ENCODE results near the gene GINS2. TPM values are rescaled to one million over a fixed set of nuclear protein-coding genes. Genes with fewer than 3 reads are reported as not detected.

GINS2 gene
- total RNA-seq, 1 donor from 2014 or later, result 0.25 TPM

GRCh38 chr16:85659336-85659735 lies 29.4 kb downstream of the GINS2 start:
- TF ChIP-seq CTCF (IDR thresholded peaks at IDR 0.05) (no peak), POLR2A (IDR thresholded peaks at IDR 0.05) (no peak), POLR2AphosphoS5 (IDR thresholded peaks at IDR 0.05; ENCODE audit: insufficient read depth in 1 of 2, low read depth in 1 of 2) (no peak)
- H3K36me3 ChIP-seq, result peaks cover 0 to 75% of the 10 kb centered on the region in 2 donors
- no peak overlapping the region for H3K27ac ChIP-seq
- H3K4me3 ChIP-seq, result no peak overlapping the region
- intact Hi-C loops (cut with DNase I), result no loop called here
- H3K9me3 ChIP-seq, result no peaks in the 10 kb centered on the region
- peaks cover 15% of the 10 kb centered on the region for H3K4me1 ChIP-seq
- no peaks in the 10 kb centered on the region for H3K27me3 ChIP-seq
- no peak for DNase-seq (ENCODE audit: extremely low spot score in 2 of 2)

GRCh38 chr16:85658504-85659326 lies 30.0 kb downstream of the GINS2 start:
- no peak for TF ChIP-seq CTCF (IDR thresholded peaks at IDR 0.05)
- no peak for TF ChIP-seq POLR2AphosphoS5 (IDR thresholded peaks at IDR 0.05; ENCODE audit: insufficient read depth in 1 of 2, low read depth in 1 of 2)
- no peak for TF ChIP-seq POLR2A (IDR thresholded peaks at IDR 0.05)
- Histone ChIP-seq H3K9me3 (no peaks in the 10 kb centered on the region), H3K27ac (no peak overlapping the region), H3K4me3 (no peak overlapping the region), H3K27me3 (no peaks in the 10 kb centered on the region), H3K36me3 (peaks cover 0 to 70% of the 10 kb centered on the region in 2 donors), H3K4me1 (peaks cover 22% of the 10 kb centered on the region)
- intact Hi-C loops (cut with DNase I), result no loop called here
- no peak for DNase-seq (ENCODE audit: extremely low spot score in 2 of 2)

GRCh38 chr16:85657996-85658395 lies 30.8 kb downstream of the GINS2 start:
- Histone ChIP-seq H3K27ac (no peak overlapping the region), H3K27me3 (no peaks in the 10 kb centered on the region), H3K4me1 (peaks cover 27% of the 10 kb centered on the region), H3K9me3 (no peaks in the 10 kb centered on the region), H3K36me3 (peaks cover 0 to 63% of the 10 kb centered on the region in 2 donors), H3K4me3 (no peak overlapping the region)
- DNase-seq (ENCODE audit: extremely low spot score in 2 of 2), result no peak
- intact Hi-C loops (cut with DNase I), result no loop called here
- TF ChIP-seq POLR2A (IDR thresholded peaks at IDR 0.05) (no peak), POLR2AphosphoS5 (IDR thresholded peaks at IDR 0.05; ENCODE audit: insufficient read depth in 1 of 2, low read depth in 1 of 2) (no peak), CTCF (IDR thresholded peaks at IDR 0.05) (no peak)

- intact Hi-C loops (cut with DNase I), result no loop called here
- Histone ChIP-seq H3K4me3 (no peak overlapping the region), H3K4me1 (peaks cover 34% of the 10 kb centered on the region), H3K9me3 (no peaks in the 10 kb centered on the region), H3K27ac (no peak overlapping the region), H3K27me3 (no peaks in the 10 kb centered on the region), H3K36me3 (peaks cover 0 to 62% of the 10 kb centered on the region in 2 donors)
- no peak for DNase-seq (ENCODE audit: extremely low spot score in 2 of 2)
- TF ChIP-seq POLR2A (IDR thresholded peaks at IDR 0.05) (no peak), CTCF (IDR thresholded peaks at IDR 0.05) (no peak), POLR2AphosphoS5 (IDR thresholded peaks at IDR 0.05; ENCODE audit: insufficient read depth in 1 of 2, low read depth in 1 of 2) (no peak)
Observed at GRCh38 chr16:85657267-85657650, 31.5 kb downstream of the GINS2 start.

All from vagina (tissue), 2 donors.